GM23338 (cell line): Measurements from ENCODE around the gene FAF1. TPM values are rescaled to one million over a fixed set of nuclear protein-coding genes. Genes with fewer than 3 reads are reported as not detected.

Experiments used
- ATAC-seq: fragments of 200-7000 bp; cut with Tn5 transposase; 3 replicates; pipeline ENCODE4 v1.9.1; 2020
- DNase-seq: peaks from one replicate; pipeline ENCODE4 v3.0.0-alpha.2; 2015; ENCODE audit warnings: low spot score
- H2AFZ ChIP-seq: fragments of 200-600 bp; sonication (generic); 2 replicates; pipeline ENCODE4 v1.8.0; 2016; ENCODE audit warnings: antibody characterized with exemption, mild to moderate bottlenecking, moderate library complexity
- H3F3A ChIP-seq: fragments of 200-600 bp; sonication (generic); replicated peaks from 2 replicates; pipeline ENCODE4 v1.8.0; 2017; ENCODE audit warnings: antibody characterized with exemption, mixed run types, low read depth
- H3K27ac ChIP-seq: fragments of 200-600 bp; sonication (generic); 2 replicates; pipeline ENCODE4 v1.6.1; 2016; ENCODE audit warnings: low read depth
- H3K27me3 ChIP-seq: fragments of 200-600 bp; sonication (generic); 2 replicates; pipeline ENCODE4 v1.8.0; 2016; ENCODE audit warnings: mild to moderate bottlenecking, mixed run types, moderate library complexity; ENCODE audit not compliant: insufficient read depth
- H3K36me3 ChIP-seq: fragments of 200-600 bp; sonication (generic); 2 replicates; pipeline ENCODE4 v1.8.0; 2016; ENCODE audit warnings: mild to moderate bottlenecking; ENCODE audit not compliant: insufficient read depth
- H3K4me1 ChIP-seq: fragments of 200-600 bp; sonication (generic); 2 replicates; pipeline ENCODE4 v1.8.0; 2016; ENCODE audit warnings: mild to moderate bottlenecking, moderate library complexity; ENCODE audit not compliant: insufficient read depth
- H3K4me2 ChIP-seq: fragments of 200-600 bp; sonication (generic); 2 replicates; pipeline ENCODE4 v1.7.1; 2017; ENCODE audit warnings: mixed run types
- H3K4me3 ChIP-seq: fragments of 200-600 bp; sonication (generic); 2 replicates; pipeline ENCODE4 v1.6.1; 2016; ENCODE audit warnings: mixed run types
- H3K79me2 ChIP-seq: fragments of 200-600 bp; sonication (generic); replicated peaks from 2 replicates; pipeline ENCODE4 v1.8.0; 2017; ENCODE audit warnings: mild to moderate bottlenecking; ENCODE audit not compliant: insufficient read depth
- H3K9me2 ChIP-seq: fragments of 200-600 bp; sonication (generic); 2 replicates; pipeline ENCODE4 v1.8.0; 2017; ENCODE audit not compliant: insufficient read depth
- H4K20me1 ChIP-seq: fragments of 200-600 bp; sonication (generic); replicated peaks from 2 replicates; pipeline ENCODE4 v1.8.0; 2017; ENCODE audit warnings: mild to moderate bottlenecking; ENCODE audit not compliant: insufficient read depth
- H3K27ac Mint-ChIP-seq: 2 replicates; pipeline ENCODE4 v1.8.0; 2020; ENCODE audit warnings: inconsistent platforms, mild to moderate bottlenecking, moderate library complexity, mixed read lengths
- H3K27me3 Mint-ChIP-seq: 3 replicates; pipeline ENCODE4 v1.8.0; 2022; ENCODE audit warnings: low read depth, mild to moderate bottlenecking, moderate library complexity, mixed read lengths, inconsistent platforms; ENCODE audit not compliant: insufficient read depth, poor library complexity
- H3K36me3 Mint-ChIP-seq: 3 replicates; pipeline ENCODE4 v1.8.0; 2021; ENCODE audit warnings: low read depth, mild to moderate bottlenecking, inconsistent platforms, moderate library complexity, mixed read lengths
- H3K4me1 Mint-ChIP-seq: 3 replicates; pipeline ENCODE4 v1.8.0; 2020; ENCODE audit warnings: mild to moderate bottlenecking, inconsistent platforms, mixed read lengths
- H3K4me3 Mint-ChIP-seq: 3 replicates; pipeline ENCODE4 v1.8.0; 2021; ENCODE audit warnings: moderate library complexity, mild to moderate bottlenecking, inconsistent platforms, mixed read lengths
- H3K9me3 Mint-ChIP-seq: 3 replicates; pipeline ENCODE4 v1.8.0; 2020; ENCODE audit warnings: moderate library complexity, mild to moderate bottlenecking, inconsistent platforms, mixed read lengths
- CTCF ChIP-seq, 2 experiments: fragments of 200-600 bp in 1 of 2; sonication (generic) in 1 of 2; conservative IDR thresholded peaks; 2 replicates each; pipeline versions ENCODE4 v1.5.1 to v1.6.1; 2016 to 2017; ENCODE audit warnings: antibody characterized with exemption in 2 of 2, low read depth in 2 of 2, mild to moderate bottlenecking in 2 of 2, moderate library complexity in 1 of 2
- ETS1 ChIP-seq: IDR thresholded peaks from 2 replicates; pipeline ENCODE4 v1.6.1; 2016; ENCODE audit warnings: antibody characterized with exemption
- EZH2 ChIP-seq: fragments of 200-600 bp; sonication (generic); IDR thresholded peaks from one replicate; pipeline ENCODE4 v1.8.0; 2017; ENCODE audit warnings: antibody characterized with exemption, mild to moderate bottlenecking, low read depth; ENCODE audit not compliant: unreplicated experiment
- EZH2phosphoT487 ChIP-seq: fragments of 200-600 bp; sonication (generic); IDR thresholded peaks from one replicate; pipeline ENCODE4 v1.8.1; 2018; ENCODE audit warnings: antibody characterized with exemption; ENCODE audit not compliant: unreplicated experiment
- JUNB ChIP-seq: IDR thresholded peaks from one replicate; pipeline ENCODE4 v1.6.1; 2016; ENCODE audit warnings: antibody characterized with exemption; ENCODE audit not compliant: unreplicated experiment
- NANOG ChIP-seq: IDR thresholded peaks from 2 replicates; pipeline ENCODE4 v1.6.1; 2016; ENCODE audit warnings: antibody characterized with exemption, borderline replicate concordance
- POLR2AphosphoS5 ChIP-seq: IDR thresholded peaks from 2 replicates; pipeline ENCODE4 v1.6.1; 2016; ENCODE audit warnings: antibody characterized with exemption, low read depth
- STAT1 ChIP-seq: IDR thresholded peaks from one replicate; pipeline ENCODE4 v1.6.1; 2016; ENCODE audit warnings: antibody characterized with exemption; ENCODE audit not compliant: unreplicated experiment
- ZNF114 ChIP-seq: fragments of 250-450 bp; sonication (Bioruptor Pico); IDR thresholded peaks from 2 replicates; pipeline ENCODE4 v1.5.0; 2020; ENCODE audit warnings: mild to moderate bottlenecking, moderate library complexity
- ZNF331 ChIP-seq: fragments of 250-450 bp; sonication (Bioruptor Pico); IDR thresholded peaks from 2 replicates; pipeline ENCODE4 v1.5.0; 2020; ENCODE audit warnings: low read depth, mild to moderate bottlenecking, moderate library complexity
- polyA plus RNA-seq: library from polyadenylated mRNA; unstranded; fragments of >200 nt; fragmentation: Nextera tagmentation; extraction: Ambion mirVana; gene quantifications from 2 replicates; pipeline ENCODE4 v1.2.1, GENCODE V29; 2016
- total RNA-seq: library from RNA; depleted of rRNA; stranded (reverse); fragments of >200 nt; shearing (Covaris generic); gene quantifications from 2 replicates; pipeline ENCODE4 v1.2.3, GENCODE V29; 2014

FAF1 gene
- total and polyA plus RNA-seq, 2 experiments from 2014 or later = 24.1 to 53.2 TPM

GRCh38 chr1:50974618-50974935, 14.5 kb upstream of the FAF1 start:
- H3K79me2 ChIP-seq = no peaks in the 10 kb centered on the region
- H3K4me1 ChIP-seq = peaks cover 42% of the 10 kb centered on the region
- Mint-ChIP-seq H3K27ac (no peak overlapping the region), H3K4me3 (no peak overlapping the region), H3K36me3 (no peaks in the 10 kb centered on the region), H3K27me3 (peaks cover 93% of the 10 kb centered on the region), H3K9me3 (no peaks in the 10 kb centered on the region; the same call in 2 of the 3 replicates), H3K4me1 (peaks cover 31% of the 10 kb centered on the region)
- H2AFZ ChIP-seq = no peak overlapping the region
- H3F3A ChIP-seq = peaks cover 31% of the 10 kb centered on the region
- no peak overlapping the region for H3K4me2 ChIP-seq
- H4K20me1 ChIP-seq = peaks cover 45% of the 10 kb centered on the region
- H3K27ac ChIP-seq = no peak overlapping the region
- H3K9me2 ChIP-seq = no peaks in the 10 kb centered on the region
- H3K4me3 ChIP-seq = no peak overlapping the region
- ATAC-seq (no peak), DNase-seq (no peak)
- TF ChIP-seq EZH2 (peak; percentile 70), ZNF331 (CRISPR knock-in tag) (no peak), NANOG (no peak), CTCF (conservative IDR thresholded peaks at IDR 0.05; ENCODE audit: low read depth in 2 of 2) (no peak)
- H3K36me3 ChIP-seq = no peaks in the 10 kb centered on the region
- peaks cover 96% of the 10 kb centered on the region for H3K27me3 ChIP-seq

GRCh38 chr1:50973875-50974617, 14.0 kb upstream of the FAF1 start:
- DNase-seq = peak; percentile 50
- no peak overlapping the region for H3K27ac ChIP-seq
- no peaks in the 10 kb centered on the region for H3K36me3 ChIP-seq
- Mint-ChIP-seq H3K4me3 (no peak overlapping the region), H3K36me3 (no peaks in the 10 kb centered on the region), H3K27ac (no peak overlapping the region), H3K4me1 (peaks cover 31% of the 10 kb centered on the region), H3K27me3 (peaks cover 92% of the 10 kb centered on the region), H3K9me3 (no peaks in the 10 kb centered on the region; the same call in 2 of the 3 replicates)
- H3K79me2 ChIP-seq = no peaks in the 10 kb centered on the region
- H3K4me2 ChIP-seq = no peak overlapping the region
- peaks cover 42% of the 10 kb centered on the region for H3K4me1 ChIP-seq
- no peak for ATAC-seq
- H3K9me2 ChIP-seq = no peaks in the 10 kb centered on the region
- H3F3A ChIP-seq = peaks cover 32% of the 10 kb centered on the region
- H2AFZ ChIP-seq = no peak overlapping the region
- peaks cover 45% of the 10 kb centered on the region for H4K20me1 ChIP-seq
- H3K27me3 ChIP-seq = peaks cover 96% of the 10 kb centered on the region
- no peak overlapping the region for H3K4me3 ChIP-seq
- TF ChIP-seq ETS1 (no peak), ZNF114 (no peak), EZH2phosphoT487 (peak; percentile 26), NANOG (no peak), EZH2 (peak; percentile 80), POLR2AphosphoS5 (no peak), ZNF331 (CRISPR knock-in tag) (no peak), JUNB (no peak), STAT1 (no peak), CTCF (conservative IDR thresholded peaks at IDR 0.05; ENCODE audit: low read depth in 2 of 2) (no peak)
